ENCODE measurements around the gene USP14.
A peak's percentile ranks its signal among the peaks of the same experiment; 100 is the strongest.

USP14 gene

GRCh38 chr18:199768-200167 lies 41.4 kb downstream of the USP14 start:
- TF ChIP-seq CTCF (conservative IDR thresholded peaks at IDR 0.05; ENCODE audit: low read depth, low read length), result no peak
- DNase-seq (ENCODE audit: low read depth), result no peak
- no peak overlapping the region for H3K4me3 ChIP-seq (ENCODE audit: low read length)

- no peak for TF ChIP-seq CTCF (conservative IDR thresholded peaks at IDR 0.05; ENCODE audit: low read depth, low read length)
- DNase-seq (ENCODE audit: low read depth), result no peak
Measured at GRCh38 chr18:210075-210474, 51.7 kb downstream of the USP14 start.

GRCh38 chr18:210733-211132 lies 52.4 kb downstream of the USP14 start:
- no peak for DNase-seq (ENCODE audit: low read depth)
- H3K4me3 ChIP-seq (ENCODE audit: low read length), result no peak overlapping the region

More at GRCh38 chr18:210075-210474, 51.7 kb downstream of the USP14 start:
- H3K4me3 ChIP-seq (ENCODE audit: low read length), result no peak overlapping the region

GRCh38 chr18:211582-211981 lies 53.2 kb downstream of the USP14 start:
- no peak for DNase-seq (ENCODE audit: low read depth)
- no peak for TF ChIP-seq CTCF (conservative IDR thresholded peaks at IDR 0.05; ENCODE audit: low read depth, low read length)
- no peak overlapping the region for H3K4me3 ChIP-seq (ENCODE audit: low read length)

More at GRCh38 chr18:210733-211132, 52.4 kb downstream of the USP14 start:
- TF ChIP-seq CTCF (conservative IDR thresholded peaks at IDR 0.05; ENCODE audit: low read depth, low read length), result no peak

- no peak for DNase-seq (ENCODE audit: low read depth)
- peak; percentile 35 for TF ChIP-seq CTCF (conservative IDR thresholded peaks at IDR 0.05; ENCODE audit: low read depth, low read length)
- H3K4me3 ChIP-seq (ENCODE audit: low read length), result no peak overlapping the region
Measured at GRCh38 chr18:212780-213179, 54.4 kb downstream of the USP14 start.

- no peak for DNase-seq (ENCODE audit: low read depth)
- no peak overlapping the region for H3K4me3 ChIP-seq (ENCODE audit: low read length)
- TF ChIP-seq CTCF (conservative IDR thresholded peaks at IDR 0.05; ENCODE audit: low read depth, low read length), result no peak
Measured at GRCh38 chr18:213505-213904, 55.1 kb downstream of the USP14 start.

- no peak for TF ChIP-seq CTCF (conservative IDR thresholded peaks at IDR 0.05; ENCODE audit: low read depth, low read length)
- no peak for DNase-seq (ENCODE audit: low read depth)
- H3K4me3 ChIP-seq (ENCODE audit: low read length), result no peak overlapping the region
Measured at GRCh38 chr18:213966-214365, 55.6 kb downstream of the USP14 start.
